ENCODE data around the gene LRCH1.

GRCh38 chr13:46544811-46545210 is 8.2 kb upstream of the LRCH1 start:
- no peak for TF ChIP-seq CTCF (conservative IDR thresholded peaks at IDR 0.05; ENCODE audit: low read length)
- no peak for TF ChIP-seq EZH2phosphoT487 (IDR thresholded peaks at IDR 0.05; ENCODE audit: borderline replicate concordance, low read depth, low read length)
